Measurements from ENCODE around the gene ARVCF. TPM values are rescaled to one million over a fixed set of nuclear protein-coding genes. Genes with fewer than 3 reads are reported as not detected.

The ARVCF gene
- polyA plus RNA-seq, 1 of the 3 experiments (the other 2 are of a cell fraction) = 27.4 TPM

- no peaks in the 10 kb centered on the region for H4K20me1 ChIP-seq (ENCODE audit: insufficient read depth)
- peaks cover 0 to 13% of the 10 kb centered on the region in 2 experiments for H3K36me3 ChIP-seq (replicated peaks in 1 of 2; ENCODE audit: control insufficient read depth in 1 of 2, insufficient read depth in 2 of 2, low read length in 1 of 2)
- no peak overlapping the region for H3K4me3 ChIP-seq (ENCODE audit: low read depth in 2 of 2, low read length in 1 of 2)
- no peaks in the 10 kb centered on the region for H3K27me3 ChIP-seq (ENCODE audit: insufficient read depth)
- no peak for TF ChIP-seq RAD21 (IDR thresholded peaks at IDR 0.05; ENCODE audit: low read length)
- no peaks in the 10 kb centered on the region for H3K9me3 ChIP-seq
- H3F3A ChIP-seq (replicated peaks; ENCODE audit: insufficient read depth) = no peaks in the 10 kb centered on the region
- H3K79me2 ChIP-seq (ENCODE audit: insufficient read depth) = no peaks in the 10 kb centered on the region
- H3K4me1 ChIP-seq (ENCODE audit: control insufficient read depth in 1 of 2, insufficient read depth in 2 of 2, low read depth in 1 of 2, low read length in 1 of 2) = no peaks in the 10 kb centered on the region
- no peak overlapping the region for H3K27ac ChIP-seq (ENCODE audit: low read depth in 2 of 2, low read length in 1 of 2)
- DNase-seq = no peak
- H3K4me2 ChIP-seq = no peak overlapping the region
- ChIA-PET CTCF (interaction anchor here (2.4 to 4.7 kb wide), 2 partner anchors 11 to 191 kb away, joined by 8 to 21 read pairs; no protein-coding TSS in a partner anchor), POLR2A (no interaction called here)
- no peaks in the 10 kb centered on the region for H3K9me2 ChIP-seq
- no peak overlapping the region for H2AFZ ChIP-seq (ENCODE audit: low read depth)
- 83% methylated on average over 3 of the region's 3 CpGs for WGBS (ENCODE audit: low lambda C conversion rate)
- no peak overlapping the region for H3K9ac ChIP-seq
These were observed 95.0 kb downstream of the ARVCF start for GRCh38 chr22:19921544-19922081.

Small RNA genes lying within 50 kb of the gene (small RNA-seq; reads per million reads assigned to genes)
- gene MIR185 = 14.3 to 1,352 (median 299) reads per million in 7 experiments

Other genes starting within 250 kb of the ARVCF start
- 3.2 and 5.9 TPM in 2 replicates for gene GNB1L, start 161.9 kb downstream of the ARVCF start, polyA plus RNA-seq (2012; rRNA removed)
- gene RTL10, start 161.9 kb downstream of the ARVCF start, polyA plus RNA-seq (2012; rRNA removed) = 7.8 and 8.0 TPM in 2 replicates
- gene COMT, start 75.1 kb downstream of the ARVCF start, polyA plus RNA-seq (2012; rRNA removed) = 205 and 343 TPM in 2 replicates
- gene TXNRD2, start 75.0 kb downstream of the ARVCF start, polyA plus RNA-seq (2012; rRNA removed) = 33.5 and 34.7 TPM in 2 replicates
- gene TANGO2, start 4.3 kb upstream of the ARVCF start, polyA plus RNA-seq (2012; rRNA removed) = 20.7 and 25.5 TPM in 2 replicates
- gene DGCR8, start 63.4 kb upstream of the ARVCF start, polyA plus RNA-seq (2012; rRNA removed) = 23.9 and 26.5 TPM in 2 replicates
- gene RANBP1, start 99.3 kb upstream of the ARVCF start, polyA plus RNA-seq (2012; rRNA removed) = 288 and 502 TPM in 2 replicates
- 54.6 and 73.1 TPM in 2 replicates for gene TRMT2A, start 100.4 kb upstream of the ARVCF start, polyA plus RNA-seq (2012; rRNA removed)
- gene ZDHHC8, start 115.0 kb upstream of the ARVCF start, polyA plus RNA-seq (2012; rRNA removed) = 36.5 and 65.3 TPM in 2 replicates
- gene CCDC188, start 134.2 kb upstream of the ARVCF start, polyA plus RNA-seq (2012; rRNA removed) = 21.1 and 24.0 TPM in 2 replicates

Data from SK-N-SH (cell line).